ENCODE results near the gene PROSER2. TPM values are rescaled to one million over a fixed set of nuclear protein-coding genes. Genes with fewer than 3 reads are reported as not detected.

Gene PROSER2
- total and polyA plus RNA-seq, 2 donors (not counting 1 experiment from before 2014, with no cell fraction given): 0.07 TPM; not detected in 1

- Mint-ChIP-seq H3K4me3 (no peak overlapping the region), H3K9me3 (ENCODE audit: insufficient read depth) (no peaks in the 10 kb centered on the region), H3K4me1 (peaks cover 3% of the 10 kb centered on the region), H3K27me3 (no peaks in the 10 kb centered on the region), H3K27ac (no peak overlapping the region)
- DNase-seq: no peak
- peaks cover 0 to 4% of the 10 kb centered on the region in 2 donors for H3K4me1 ChIP-seq (ENCODE audit: control insufficient read depth in 2 of 2, insufficient read depth in 2 of 2, low read length in 2 of 2)
- CTCF ChIA-PET: interaction anchor here (1.0 to 1.9 kb wide), 3 partner anchors 16 to 57 kb away, joined by 3 to 5 read pairs (median 3); no protein-coding TSS in a partner anchor
- H3K36me3 ChIP-seq (replicated peaks in 1 of 2; ENCODE audit: control extremely low read depth in 1 of 2, control insufficient read depth in 1 of 2, extremely low read depth in 1 of 2, insufficient read depth in 2 of 2, low read length in 1 of 2): no peaks in the 10 kb centered on the region
- TF ChIP-seq CTCF (IDR thresholded peaks at IDR 0.05) (no peak), EZH2 (IDR thresholded peaks at IDR 0.05; ENCODE audit: borderline replicate concordance, insufficient read depth, low read depth, low read length, poor library complexity, severe bottlenecking) (no peak)
- H3K27me3 ChIP-seq (replicated peaks in 1 of 4; ENCODE audit: control extremely low read depth in 1 of 4, control insufficient read depth in 3 of 4, insufficient read depth in 4 of 4, low read length in 3 of 4): no peaks in the 10 kb centered on the region
- no peak overlapping the region for H2AFZ ChIP-seq (ENCODE audit: insufficient read depth, low read depth, low read length, poor library complexity, severe bottlenecking)
- no peak overlapping the region for H3K27ac ChIP-seq (ENCODE audit: low read length in 2 of 2)
- H3K9me3 ChIP-seq (ENCODE audit: control extremely low read depth in 1 of 3, control insufficient read depth in 2 of 3, insufficient read depth in 1 of 3, low read length in 2 of 3): no peaks in the 10 kb centered on the region
- POLR2A ChIA-PET: no interaction called here
- no peaks in the 10 kb centered on the region for H3K79me2 ChIP-seq (ENCODE audit: control insufficient read depth, insufficient read depth, low read length)
- ATAC-seq (ENCODE audit: low read depth): no peak
- WGBS (ENCODE audit: insufficient coverage): 77% methylated on average over 10 of the region's 18 CpGs
- H3K4me3 ChIP-seq (ENCODE audit: control extremely low read depth in 1 of 5, extremely low read depth in 1 of 5, insufficient read depth in 1 of 5, low read depth in 2 of 5, low read length in 4 of 5): no peak overlapping the region
- intact Hi-C loops (cut with micrococcal nuclease): no loop called here
- no peak overlapping the region for H3K9ac ChIP-seq (ENCODE audit: low read length)
- no peak overlapping the region for H3K4me2 ChIP-seq (replicated peaks; ENCODE audit: low read depth, low read length, poor library complexity, severe bottlenecking)
- no peaks in the 10 kb centered on the region for H4K20me1 ChIP-seq (ENCODE audit: control insufficient read depth, insufficient read depth, low read length, poor library complexity, severe bottlenecking)
Observed at GRCh38 chr10:11798845-11799735, 24.1 kb upstream of the PROSER2 start.

DNA sequence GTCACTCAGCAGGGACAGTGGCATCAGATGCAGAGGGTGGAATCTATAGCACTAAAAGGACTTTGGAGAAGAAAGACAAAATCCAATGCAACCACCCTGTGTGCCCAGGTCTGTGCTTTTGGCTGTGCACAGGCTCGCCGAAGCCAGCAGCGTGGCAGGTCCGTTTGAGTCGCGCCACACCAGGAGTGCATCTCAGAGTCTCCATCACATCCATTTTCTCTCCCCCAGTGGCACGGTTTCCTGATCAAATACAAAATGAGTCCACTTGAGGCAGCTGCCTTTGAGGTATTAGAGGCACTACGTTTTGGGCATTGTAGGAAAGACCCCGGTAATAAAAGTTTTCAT lies 23.4 kb upstream of the PROSER2 start:
- no peaks in the 10 kb centered on the region for H4K20me1 ChIP-seq (ENCODE audit: control insufficient read depth, insufficient read depth, low read length, poor library complexity, severe bottlenecking)
- H3K27me3 ChIP-seq (replicated peaks in 1 of 4; ENCODE audit: control extremely low read depth in 1 of 4, control insufficient read depth in 3 of 4, insufficient read depth in 4 of 4, low read length in 3 of 4): no peaks in the 10 kb centered on the region
- H2AFZ ChIP-seq (ENCODE audit: insufficient read depth, low read depth, low read length, poor library complexity, severe bottlenecking): no peak overlapping the region
- H3K4me3 ChIP-seq (ENCODE audit: control extremely low read depth in 1 of 5, extremely low read depth in 1 of 5, insufficient read depth in 1 of 5, low read depth in 2 of 5, low read length in 4 of 5): no peak overlapping the region
- ATAC-seq (ENCODE audit: low read depth): no peak
- TF ChIP-seq CTCF (IDR thresholded peaks at IDR 0.05) (no peak), EZH2 (IDR thresholded peaks at IDR 0.05; ENCODE audit: borderline replicate concordance, insufficient read depth, low read depth, low read length, poor library complexity, severe bottlenecking) (no peak)
- no peaks in the 10 kb centered on the region for H3K79me2 ChIP-seq (ENCODE audit: control insufficient read depth, insufficient read depth, low read length)
- no peaks in the 10 kb centered on the region for H3K36me3 ChIP-seq (replicated peaks in 1 of 2; ENCODE audit: control extremely low read depth in 1 of 2, control insufficient read depth in 1 of 2, extremely low read depth in 1 of 2, insufficient read depth in 2 of 2, low read length in 1 of 2)
- Mint-ChIP-seq H3K27ac (no peak overlapping the region), H3K4me3 (no peak overlapping the region), H3K9me3 (ENCODE audit: insufficient read depth) (no peaks in the 10 kb centered on the region), H3K27me3 (no peaks in the 10 kb centered on the region), H3K4me1 (peaks cover 3% of the 10 kb centered on the region)
- H3K9me3 ChIP-seq (ENCODE audit: control extremely low read depth in 1 of 3, control insufficient read depth in 2 of 3, insufficient read depth in 1 of 3, low read length in 2 of 3): no peaks in the 10 kb centered on the region
- WGBS (ENCODE audit: insufficient coverage): 94% methylated on average over 7 of the region's 9 CpGs
- H3K4me1 ChIP-seq (ENCODE audit: control insufficient read depth in 2 of 2, insufficient read depth in 2 of 2, low read length in 2 of 2): peaks cover 0 to 4% of the 10 kb centered on the region in 2 donors
- DNase-seq: no peak
- intact Hi-C loops (cut with micrococcal nuclease): no loop called here
- H3K27ac ChIP-seq (ENCODE audit: low read length in 2 of 2): no peak overlapping the region
- ChIA-PET CTCF (interaction anchor here (1.5 to 1.9 kb wide), 2 partner anchors 17 to 18 kb away, joined by 3 to 5 read pairs; no protein-coding TSS in a partner anchor), POLR2A (no interaction called here)
- H3K9ac ChIP-seq (ENCODE audit: low read length): no peak overlapping the region
- H3K4me2 ChIP-seq (replicated peaks; ENCODE audit: low read depth, low read length, poor library complexity, severe bottlenecking): no peak overlapping the region
